Activated CD8-positive, alpha-beta memory T cell treated with anti-CD3 and anti-CD28 coated beads, Interleukin-2, amount 50 U/mL, for 1 hour (primary cell): ENCODE results near the gene MLF1.
A peak's percentile ranks its signal among the peaks of the same experiment; 100 is the strongest.

Experiments used
- DNase-seq: peaks from one replicate; pipeline ENCODE4 v3.0.0-alpha.2; 2020; ENCODE audit errors: extremely low read depth

The MLF1 gene

DNA sequence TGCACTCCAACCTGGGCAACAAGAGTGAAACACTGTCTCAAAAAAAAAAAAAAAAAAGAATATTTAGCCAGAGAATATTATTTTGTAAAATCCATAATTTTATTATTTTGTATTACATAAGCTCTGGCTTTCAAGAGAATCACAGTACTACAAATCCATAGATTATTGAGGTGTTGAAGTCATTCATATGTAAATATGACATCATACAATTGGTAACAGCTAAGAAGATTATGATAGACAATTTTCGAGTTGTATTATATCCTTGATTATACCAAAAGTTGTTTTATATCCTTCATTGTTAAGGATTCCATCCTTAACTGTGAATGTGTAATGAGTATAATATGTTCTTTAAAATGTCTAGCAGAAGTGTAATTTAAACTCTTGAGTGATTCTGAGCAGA, 3.7 kb downstream of the MLF1 start:
- DNase-seq = no peak

DNA sequence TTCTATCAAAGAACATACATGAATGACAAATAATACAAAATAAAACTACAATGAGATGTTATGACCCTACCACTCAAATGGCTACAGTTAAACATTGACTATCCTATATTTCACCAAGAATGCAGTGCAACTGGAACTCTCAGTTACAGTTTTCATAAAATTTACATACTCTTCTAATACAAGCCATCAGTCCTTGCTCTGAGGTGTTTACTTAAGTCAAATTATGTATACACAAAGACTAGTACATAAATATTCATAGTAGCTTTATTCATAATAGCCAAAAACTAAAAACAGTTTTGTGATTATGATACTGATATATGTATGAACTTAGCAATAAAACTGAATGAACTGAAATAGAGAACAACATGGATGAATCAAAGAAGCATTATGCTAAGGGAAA, 19.2 kb downstream of the MLF1 start:
- no peak for DNase-seq

- DNase-seq = no peak
Observed at GRCh38 chr3:158600787-158601186, 29.8 kb downstream of the MLF1 start.

GRCh38 chr3:158602227-158602626, 31.2 kb downstream of the MLF1 start:
- no peak for DNase-seq

DNA sequence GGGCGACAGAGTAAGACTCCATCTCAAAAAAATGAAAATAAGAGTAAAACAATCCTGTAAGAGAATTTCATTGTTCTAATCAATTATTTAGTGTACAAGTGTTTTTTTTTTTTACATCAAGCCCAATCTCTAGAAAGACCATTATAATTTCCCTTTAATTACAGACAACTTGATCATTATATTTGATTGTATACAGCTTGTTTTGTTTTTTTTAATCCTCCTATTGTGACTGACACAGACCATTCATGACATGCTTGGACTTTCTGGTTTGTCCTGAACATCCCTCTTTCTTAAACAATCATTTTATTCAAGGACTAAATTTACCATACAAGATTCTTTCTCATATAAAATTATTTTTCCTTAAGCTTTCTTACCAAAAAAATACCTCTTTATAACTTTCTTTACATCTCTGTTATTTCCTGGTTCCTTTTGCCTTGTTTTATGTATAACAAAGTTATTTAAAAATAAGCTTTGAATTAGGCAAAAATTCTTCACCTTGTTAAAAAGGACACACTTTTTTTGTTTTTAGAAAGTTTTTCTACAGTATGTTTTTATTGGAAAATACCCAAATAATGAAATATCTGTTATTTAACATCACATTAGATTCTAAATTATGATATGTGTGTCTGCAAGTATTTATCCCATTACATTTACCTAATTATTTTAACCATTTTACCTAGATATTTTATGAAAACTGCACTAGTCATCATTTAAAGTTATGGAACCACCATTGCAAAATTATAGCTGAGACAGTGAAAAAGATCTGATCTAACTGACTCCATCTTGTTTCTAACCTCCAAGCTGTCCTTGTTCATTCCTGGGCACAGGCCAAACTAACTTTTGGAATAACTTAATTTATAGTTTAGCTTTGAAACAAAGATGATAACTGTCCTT, 47.2 kb downstream of the MLF1 start:
- DNase-seq = no peak

DNA sequence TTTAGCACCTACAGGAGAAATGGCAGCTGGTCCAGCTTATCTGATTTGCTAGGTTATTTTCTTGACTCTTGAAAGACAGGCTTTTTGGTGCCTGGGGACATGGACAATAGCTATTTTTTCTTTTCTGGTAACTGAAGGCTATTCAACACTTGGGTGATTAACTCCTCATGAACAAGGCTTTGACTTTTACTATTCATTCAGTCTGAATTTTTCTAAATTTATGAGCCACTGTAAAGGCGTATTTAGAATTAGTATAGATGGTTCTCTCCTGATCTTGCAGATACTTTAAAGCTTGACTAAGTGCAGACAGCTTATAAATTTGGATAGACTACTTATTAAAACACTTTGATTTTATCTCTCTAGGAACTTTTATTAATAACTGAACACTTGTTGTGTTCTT, 54.9 kb downstream of the MLF1 start:
- DNase-seq = no peak

- DNase-seq = no peak
Observed at GRCh38 chr3:158631981-158632380, 61.0 kb downstream of the MLF1 start.

DNA sequence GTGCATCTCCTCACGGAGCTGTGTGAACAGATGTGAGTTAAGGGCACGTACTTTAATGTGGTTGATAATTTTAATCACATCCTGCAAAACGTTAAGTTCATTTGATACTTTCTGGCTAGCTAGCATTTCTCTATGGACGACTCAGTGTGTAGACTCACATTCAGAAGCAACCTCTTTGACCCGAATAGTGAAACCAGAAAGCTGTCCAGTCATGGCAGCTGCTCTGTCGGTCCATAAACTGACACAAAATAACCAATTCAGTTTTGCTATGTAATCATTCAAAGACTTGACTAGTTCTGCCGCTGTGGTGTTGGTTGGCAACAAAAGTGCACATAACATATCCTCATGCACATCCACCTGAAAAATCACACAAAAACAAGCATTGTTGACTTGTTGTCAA, 69.7 kb downstream of the MLF1 start:
- DNase-seq = no peak

GRCh38 chr3:158642005-158642404, 71.0 kb downstream of the MLF1 start:
- DNase-seq = no peak

GRCh38 chr3:158642474-158643210, 71.6 kb downstream of the MLF1 start:
- DNase-seq = no peak

- peak; percentile 74 for DNase-seq
Observed at GRCh38 chr3:158644345-158644908, 73.4 kb downstream of the MLF1 start, which contains the start of gene GFM1. Gene GFM1, plus strand, starts transcription at chr3:158644527. Its CDS starts 108 bp downstream, at chr3:158644635.

DNA sequence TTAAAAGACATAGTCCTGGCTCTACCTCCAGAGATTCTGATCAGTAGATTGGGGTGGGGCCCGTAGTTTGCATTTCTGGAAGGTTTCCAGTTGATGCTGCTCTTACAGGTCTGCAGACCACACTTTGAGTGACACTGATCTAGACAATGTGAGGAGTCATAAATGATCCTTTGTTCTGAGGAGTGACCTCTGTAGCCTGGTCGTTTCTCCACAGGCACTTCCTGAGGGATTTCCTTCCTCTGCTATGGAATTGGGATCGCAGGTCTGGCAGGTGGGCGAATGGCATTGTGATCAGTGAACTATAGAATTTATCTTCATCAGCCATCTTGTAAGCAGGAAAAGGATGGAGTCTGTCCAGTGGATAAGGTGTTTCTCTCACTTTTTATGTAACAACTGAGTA, 78.8 kb downstream of the MLF1 start:
- DNase-seq = no peak

DNA sequence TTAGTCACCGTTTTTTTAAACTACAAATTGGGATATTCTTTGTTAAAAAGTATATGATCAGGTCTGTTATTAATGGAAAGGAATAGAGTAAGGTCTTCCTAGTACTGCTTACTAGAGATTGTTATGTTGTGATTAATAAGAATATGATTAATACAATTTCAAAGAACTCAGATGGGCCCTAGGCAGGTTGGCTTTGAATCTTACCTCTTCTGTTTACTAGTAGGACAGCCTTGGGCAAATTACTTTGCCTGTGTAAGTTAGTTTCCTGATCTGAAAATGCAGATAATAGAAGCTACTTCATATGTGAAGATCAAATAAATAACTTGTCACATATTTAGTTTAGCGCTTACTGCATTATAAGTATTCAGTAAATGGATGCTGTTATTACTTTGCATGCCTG, 80.2 kb downstream of the MLF1 start:
- no peak for DNase-seq

DNA sequence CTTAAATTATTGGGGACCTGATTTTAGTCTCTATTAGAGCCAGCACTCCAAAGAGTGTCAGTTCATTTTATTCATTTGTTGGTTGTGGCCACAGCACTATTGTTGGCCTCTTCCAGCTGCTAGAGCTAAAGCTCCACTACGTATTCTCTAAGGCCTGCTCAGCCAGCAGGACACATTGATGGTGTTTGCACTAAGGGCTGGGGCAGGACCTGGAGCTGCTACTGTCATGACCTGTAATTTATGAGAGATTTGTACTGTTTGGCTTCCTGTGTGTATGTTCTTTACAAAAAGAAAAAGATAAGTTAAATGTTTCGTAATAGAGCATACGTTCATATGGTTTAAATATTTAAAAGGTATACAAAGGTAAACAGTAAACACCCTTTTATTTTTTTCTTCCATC, 81.5 kb downstream of the MLF1 start:
- DNase-seq = no peak
